DND-41 (cell line): ENCODE measurements around the gene CCN6.

Experiments used
- CTCF ChIP-seq: IDR thresholded peaks from 2 replicates; pipeline ENCODE4 v1.5.1; 2012; ENCODE audit warnings: borderline replicate concordance, low read length, moderate library complexity, mild to moderate bottlenecking; ENCODE audit not compliant: poor library complexity, severe bottlenecking; ENCODE audit errors: extremely low read depth
- EZH2 ChIP-seq: IDR thresholded peaks from 3 replicates; pipeline ENCODE4 v1.6.1; 2012; ENCODE audit warnings: borderline replicate concordance, low read depth, mild to moderate bottlenecking, moderate library complexity, low read length, inconsistent platforms; ENCODE audit not compliant: severe bottlenecking

- TF ChIP-seq CTCF (no peak), EZH2 (no peak)
Observed at GRCh38 chr6:112017760-112018537, 36.0 kb upstream of the CCN6 start.
